GM12892 (cell line): ENCODE results near the gene RAP1A.
A peak's percentile ranks its signal among the peaks of the same experiment; 100 is the strongest.

ENCODE experiments used
- POLR2AphosphoS5 ChIP-seq: IDR thresholded peaks from 2 replicates; pipeline ENCODE4 v1.6.1; 2011; ENCODE audit warnings: low read depth, low read length, control low read depth
- TAF1 ChIP-seq: IDR thresholded peaks from 2 replicates; pipeline ENCODE4 v1.6.1; 2011; ENCODE audit warnings: low read depth, mild to moderate bottlenecking, control low read depth, low read length, borderline replicate concordance

GRCh38 chr1:111739194-111739924 is 119.8 kb downstream of the RAP1A start, which contains the start of gene INKA2:
- TF ChIP-seq POLR2AphosphoS5 (no peak), TAF1 (0 out of 2 replicates have a peak, but pooled peaks have one; percentile 42)
